GM23338 (cell line): ENCODE results near the gene CIT. TPM values are rescaled to one million over a fixed set of nuclear protein-coding genes. Genes with fewer than 3 reads are reported as not detected.
A peak's percentile ranks its signal among the peaks of the same experiment; 100 is the strongest.

ENCODE experiments used
- ATAC-seq: fragments of 200-7000 bp; cut with Tn5 transposase; 3 replicates; pipeline ENCODE4 v1.9.1; 2020
- DNase-seq: peaks from one replicate; pipeline ENCODE4 v3.0.0-alpha.2; 2015; ENCODE audit warnings: low spot score
- H2AFZ ChIP-seq: fragments of 200-600 bp; sonication (generic); 2 replicates; pipeline ENCODE4 v1.8.0; 2016; ENCODE audit warnings: antibody characterized with exemption, mild to moderate bottlenecking, moderate library complexity
- H3F3A ChIP-seq: fragments of 200-600 bp; sonication (generic); replicated peaks from 2 replicates; pipeline ENCODE4 v1.8.0; 2017; ENCODE audit warnings: antibody characterized with exemption, mixed run types, low read depth
- H3K27ac ChIP-seq: fragments of 200-600 bp; sonication (generic); 2 replicates; pipeline ENCODE4 v1.6.1; 2016; ENCODE audit warnings: low read depth
- H3K27me3 ChIP-seq: fragments of 200-600 bp; sonication (generic); 2 replicates; pipeline ENCODE4 v1.8.0; 2016; ENCODE audit warnings: mild to moderate bottlenecking, mixed run types, moderate library complexity; ENCODE audit not compliant: insufficient read depth
- H3K36me3 ChIP-seq: fragments of 200-600 bp; sonication (generic); 2 replicates; pipeline ENCODE4 v1.8.0; 2016; ENCODE audit warnings: mild to moderate bottlenecking; ENCODE audit not compliant: insufficient read depth
- H3K4me1 ChIP-seq: fragments of 200-600 bp; sonication (generic); 2 replicates; pipeline ENCODE4 v1.8.0; 2016; ENCODE audit warnings: mild to moderate bottlenecking, moderate library complexity; ENCODE audit not compliant: insufficient read depth
- H3K4me2 ChIP-seq: fragments of 200-600 bp; sonication (generic); 2 replicates; pipeline ENCODE4 v1.7.1; 2017; ENCODE audit warnings: mixed run types
- H3K4me3 ChIP-seq: fragments of 200-600 bp; sonication (generic); 2 replicates; pipeline ENCODE4 v1.6.1; 2016; ENCODE audit warnings: mixed run types
- H3K79me2 ChIP-seq: fragments of 200-600 bp; sonication (generic); replicated peaks from 2 replicates; pipeline ENCODE4 v1.8.0; 2017; ENCODE audit warnings: mild to moderate bottlenecking; ENCODE audit not compliant: insufficient read depth
- H3K9me2 ChIP-seq: fragments of 200-600 bp; sonication (generic); 2 replicates; pipeline ENCODE4 v1.8.0; 2017; ENCODE audit not compliant: insufficient read depth
- H4K20me1 ChIP-seq: fragments of 200-600 bp; sonication (generic); replicated peaks from 2 replicates; pipeline ENCODE4 v1.8.0; 2017; ENCODE audit warnings: mild to moderate bottlenecking; ENCODE audit not compliant: insufficient read depth
- H3K27ac Mint-ChIP-seq: 2 replicates; pipeline ENCODE4 v1.8.0; 2020; ENCODE audit warnings: inconsistent platforms, mild to moderate bottlenecking, moderate library complexity, mixed read lengths
- H3K27me3 Mint-ChIP-seq: 3 replicates; pipeline ENCODE4 v1.8.0; 2022; ENCODE audit warnings: low read depth, mild to moderate bottlenecking, moderate library complexity, mixed read lengths, inconsistent platforms; ENCODE audit not compliant: insufficient read depth, poor library complexity
- H3K36me3 Mint-ChIP-seq: 3 replicates; pipeline ENCODE4 v1.8.0; 2021; ENCODE audit warnings: low read depth, mild to moderate bottlenecking, inconsistent platforms, moderate library complexity, mixed read lengths
- H3K4me1 Mint-ChIP-seq: 3 replicates; pipeline ENCODE4 v1.8.0; 2020; ENCODE audit warnings: mild to moderate bottlenecking, inconsistent platforms, mixed read lengths
- H3K4me3 Mint-ChIP-seq: 3 replicates; pipeline ENCODE4 v1.8.0; 2021; ENCODE audit warnings: moderate library complexity, mild to moderate bottlenecking, inconsistent platforms, mixed read lengths
- H3K9me3 Mint-ChIP-seq: 3 replicates; pipeline ENCODE4 v1.8.0; 2020; ENCODE audit warnings: moderate library complexity, mild to moderate bottlenecking, inconsistent platforms, mixed read lengths
- EZH2 ChIP-seq: fragments of 200-600 bp; sonication (generic); IDR thresholded peaks from one replicate; pipeline ENCODE4 v1.8.0; 2017; ENCODE audit warnings: antibody characterized with exemption, mild to moderate bottlenecking, low read depth; ENCODE audit not compliant: unreplicated experiment
- JUNB ChIP-seq: IDR thresholded peaks from one replicate; pipeline ENCODE4 v1.6.1; 2016; ENCODE audit warnings: antibody characterized with exemption; ENCODE audit not compliant: unreplicated experiment
- NANOG ChIP-seq: IDR thresholded peaks from 2 replicates; pipeline ENCODE4 v1.6.1; 2016; ENCODE audit warnings: antibody characterized with exemption, borderline replicate concordance
- ZNF114 ChIP-seq: fragments of 250-450 bp; sonication (Bioruptor Pico); IDR thresholded peaks from 2 replicates; pipeline ENCODE4 v1.5.0; 2020; ENCODE audit warnings: mild to moderate bottlenecking, moderate library complexity
- ZNF331 ChIP-seq: fragments of 250-450 bp; sonication (Bioruptor Pico); IDR thresholded peaks from 2 replicates; pipeline ENCODE4 v1.5.0; 2020; ENCODE audit warnings: low read depth, mild to moderate bottlenecking, moderate library complexity
- polyA plus RNA-seq: library from polyadenylated mRNA; unstranded; fragments of >200 nt; fragmentation: Nextera tagmentation; extraction: Ambion mirVana; gene quantifications from 2 replicates; pipeline ENCODE4 v1.2.1, GENCODE V29; 2016
- total RNA-seq: library from RNA; depleted of rRNA; stranded (reverse); fragments of >200 nt; shearing (Covaris generic); gene quantifications from 2 replicates; pipeline ENCODE4 v1.2.3, GENCODE V29; 2014
- TF ChIP-seq, protein P1 (sequence below), 2 experiments: fragments of 200-600 bp in 1 of 2; sonication (generic) in 1 of 2; conservative IDR thresholded peaks; 2 replicates each; pipeline versions ENCODE4 v1.5.1 to v1.6.1; 2016 to 2017; ENCODE audit warnings: antibody characterized with exemption in 2 of 2, low read depth in 2 of 2, mild to moderate bottlenecking in 2 of 2, moderate library complexity in 1 of 2
- TF ChIP-seq, protein P2 (sequence below): fragments of 250-450 bp; sonication (Bioruptor Pico); IDR thresholded peaks from 2 replicates; pipeline ENCODE4 v1.5.0; 2020; ENCODE audit warnings: mild to moderate bottlenecking, moderate library complexity
- TF ChIP-seq, protein P3 (sequence below): IDR thresholded peaks from 2 replicates; pipeline ENCODE4 v1.6.1; 2016; ENCODE audit warnings: antibody characterized with exemption
- TF ChIP-seq, protein P4 (sequence below): IDR thresholded peaks from one replicate; pipeline ENCODE4 v1.6.1; 2018; ENCODE audit warnings: antibody characterized with exemption; ENCODE audit not compliant: unreplicated experiment

Gene CIT
- total and polyA plus RNA-seq, 2 experiments from 2014 or later = 9.7 to 47.8 TPM

DNA sequence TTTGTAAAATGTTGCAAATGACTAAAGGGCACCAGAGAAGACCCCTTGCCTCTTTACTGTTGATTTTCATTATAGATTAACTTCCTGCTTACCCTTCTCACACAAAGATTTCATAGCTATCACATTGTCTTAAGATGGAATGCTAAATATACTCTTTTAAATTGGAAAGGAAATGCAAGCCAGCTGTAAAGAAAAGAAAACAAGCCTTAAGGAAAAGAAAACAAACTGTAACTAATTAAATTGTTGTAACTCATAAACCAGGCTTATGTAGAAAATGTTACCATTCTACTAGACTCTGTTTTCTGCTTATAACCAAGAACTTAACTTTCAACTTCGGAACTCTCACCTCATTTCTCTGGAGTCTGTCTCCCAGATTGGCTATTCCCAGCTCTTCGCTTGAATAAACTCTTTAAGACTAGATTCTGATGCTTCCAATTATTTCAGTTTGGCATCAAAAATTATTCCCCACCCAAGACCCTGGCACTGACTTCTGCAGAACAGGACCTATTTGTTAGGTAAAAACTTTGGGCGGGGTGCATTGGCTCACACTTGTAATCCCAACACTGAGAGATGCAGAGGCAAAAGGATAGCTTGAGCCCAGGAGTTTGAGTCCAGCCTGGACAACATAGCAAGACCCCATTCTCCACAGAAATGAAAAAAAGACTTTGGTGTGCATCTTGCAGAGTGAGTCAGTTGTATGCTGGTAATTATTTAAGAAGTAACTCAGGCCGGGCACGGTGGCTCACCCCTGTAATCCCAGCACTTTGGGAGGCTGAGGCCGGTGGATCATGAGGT, 36.6 kb upstream of the CIT start:
- Histone ChIP-seq H3K4me1 (no peaks in the 10 kb centered on the region), H2AFZ (peak overlapping the region; percentile 82), H3K27me3 (no peaks in the 10 kb centered on the region), H3K27ac (no peak overlapping the region), H3K79me2 (no peaks in the 10 kb centered on the region), H4K20me1 (no peaks in the 10 kb centered on the region), H3K36me3 (no peaks in the 10 kb centered on the region), H3K9me2 (no peaks in the 10 kb centered on the region), H3F3A (no peaks in the 10 kb centered on the region), H3K4me3 (no peak overlapping the region), H3K4me2 (no peak overlapping the region)
- DNase-seq (no peak), ATAC-seq (no peak)
- Mint-ChIP-seq H3K27ac (no peak overlapping the region), H3K9me3 (peaks cover 7% of the 10 kb centered on the region; the same call in 2 of the 3 replicates), H3K4me1 (0 out of 3 replicates have a peak, but pooled peaks cover 3% of the 10 kb centered on the region), H3K4me3 (no peak overlapping the region), H3K36me3 (no peaks in the 10 kb centered on the region), H3K27me3 (peaks cover 3% of the 10 kb centered on the region)
- TF ChIP-seq, protein P1, sequence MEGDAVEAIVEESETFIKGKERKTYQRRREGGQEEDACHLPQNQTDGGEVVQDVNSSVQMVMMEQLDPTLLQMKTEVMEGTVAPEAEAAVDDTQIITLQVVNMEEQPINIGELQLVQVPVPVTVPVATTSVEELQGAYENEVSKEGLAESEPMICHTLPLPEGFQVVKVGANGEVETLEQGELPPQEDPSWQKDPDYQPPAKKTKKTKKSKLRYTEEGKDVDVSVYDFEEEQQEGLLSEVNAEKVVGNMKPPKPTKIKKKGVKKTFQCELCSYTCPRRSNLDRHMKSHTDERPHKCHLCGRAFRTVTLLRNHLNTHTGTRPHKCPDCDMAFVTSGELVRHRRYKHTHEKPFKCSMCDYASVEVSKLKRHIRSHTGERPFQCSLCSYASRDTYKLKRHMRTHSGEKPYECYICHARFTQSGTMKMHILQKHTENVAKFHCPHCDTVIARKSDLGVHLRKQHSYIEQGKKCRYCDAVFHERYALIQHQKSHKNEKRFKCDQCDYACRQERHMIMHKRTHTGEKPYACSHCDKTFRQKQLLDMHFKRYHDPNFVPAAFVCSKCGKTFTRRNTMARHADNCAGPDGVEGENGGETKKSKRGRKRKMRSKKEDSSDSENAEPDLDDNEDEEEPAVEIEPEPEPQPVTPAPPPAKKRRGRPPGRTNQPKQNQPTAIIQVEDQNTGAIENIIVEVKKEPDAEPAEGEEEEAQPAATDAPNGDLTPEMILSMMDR (conservative IDR thresholded peaks at IDR 0.05; ENCODE audit: low read depth in 2 of 2) = no peak
- TF ChIP-seq EZH2 (no peak), ZNF114 (CRISPR knock-in tag) (no peak), ZNF331 (no peak), JUNB (no peak), NANOG (no peak)
- TF ChIP-seq, protein P2, sequence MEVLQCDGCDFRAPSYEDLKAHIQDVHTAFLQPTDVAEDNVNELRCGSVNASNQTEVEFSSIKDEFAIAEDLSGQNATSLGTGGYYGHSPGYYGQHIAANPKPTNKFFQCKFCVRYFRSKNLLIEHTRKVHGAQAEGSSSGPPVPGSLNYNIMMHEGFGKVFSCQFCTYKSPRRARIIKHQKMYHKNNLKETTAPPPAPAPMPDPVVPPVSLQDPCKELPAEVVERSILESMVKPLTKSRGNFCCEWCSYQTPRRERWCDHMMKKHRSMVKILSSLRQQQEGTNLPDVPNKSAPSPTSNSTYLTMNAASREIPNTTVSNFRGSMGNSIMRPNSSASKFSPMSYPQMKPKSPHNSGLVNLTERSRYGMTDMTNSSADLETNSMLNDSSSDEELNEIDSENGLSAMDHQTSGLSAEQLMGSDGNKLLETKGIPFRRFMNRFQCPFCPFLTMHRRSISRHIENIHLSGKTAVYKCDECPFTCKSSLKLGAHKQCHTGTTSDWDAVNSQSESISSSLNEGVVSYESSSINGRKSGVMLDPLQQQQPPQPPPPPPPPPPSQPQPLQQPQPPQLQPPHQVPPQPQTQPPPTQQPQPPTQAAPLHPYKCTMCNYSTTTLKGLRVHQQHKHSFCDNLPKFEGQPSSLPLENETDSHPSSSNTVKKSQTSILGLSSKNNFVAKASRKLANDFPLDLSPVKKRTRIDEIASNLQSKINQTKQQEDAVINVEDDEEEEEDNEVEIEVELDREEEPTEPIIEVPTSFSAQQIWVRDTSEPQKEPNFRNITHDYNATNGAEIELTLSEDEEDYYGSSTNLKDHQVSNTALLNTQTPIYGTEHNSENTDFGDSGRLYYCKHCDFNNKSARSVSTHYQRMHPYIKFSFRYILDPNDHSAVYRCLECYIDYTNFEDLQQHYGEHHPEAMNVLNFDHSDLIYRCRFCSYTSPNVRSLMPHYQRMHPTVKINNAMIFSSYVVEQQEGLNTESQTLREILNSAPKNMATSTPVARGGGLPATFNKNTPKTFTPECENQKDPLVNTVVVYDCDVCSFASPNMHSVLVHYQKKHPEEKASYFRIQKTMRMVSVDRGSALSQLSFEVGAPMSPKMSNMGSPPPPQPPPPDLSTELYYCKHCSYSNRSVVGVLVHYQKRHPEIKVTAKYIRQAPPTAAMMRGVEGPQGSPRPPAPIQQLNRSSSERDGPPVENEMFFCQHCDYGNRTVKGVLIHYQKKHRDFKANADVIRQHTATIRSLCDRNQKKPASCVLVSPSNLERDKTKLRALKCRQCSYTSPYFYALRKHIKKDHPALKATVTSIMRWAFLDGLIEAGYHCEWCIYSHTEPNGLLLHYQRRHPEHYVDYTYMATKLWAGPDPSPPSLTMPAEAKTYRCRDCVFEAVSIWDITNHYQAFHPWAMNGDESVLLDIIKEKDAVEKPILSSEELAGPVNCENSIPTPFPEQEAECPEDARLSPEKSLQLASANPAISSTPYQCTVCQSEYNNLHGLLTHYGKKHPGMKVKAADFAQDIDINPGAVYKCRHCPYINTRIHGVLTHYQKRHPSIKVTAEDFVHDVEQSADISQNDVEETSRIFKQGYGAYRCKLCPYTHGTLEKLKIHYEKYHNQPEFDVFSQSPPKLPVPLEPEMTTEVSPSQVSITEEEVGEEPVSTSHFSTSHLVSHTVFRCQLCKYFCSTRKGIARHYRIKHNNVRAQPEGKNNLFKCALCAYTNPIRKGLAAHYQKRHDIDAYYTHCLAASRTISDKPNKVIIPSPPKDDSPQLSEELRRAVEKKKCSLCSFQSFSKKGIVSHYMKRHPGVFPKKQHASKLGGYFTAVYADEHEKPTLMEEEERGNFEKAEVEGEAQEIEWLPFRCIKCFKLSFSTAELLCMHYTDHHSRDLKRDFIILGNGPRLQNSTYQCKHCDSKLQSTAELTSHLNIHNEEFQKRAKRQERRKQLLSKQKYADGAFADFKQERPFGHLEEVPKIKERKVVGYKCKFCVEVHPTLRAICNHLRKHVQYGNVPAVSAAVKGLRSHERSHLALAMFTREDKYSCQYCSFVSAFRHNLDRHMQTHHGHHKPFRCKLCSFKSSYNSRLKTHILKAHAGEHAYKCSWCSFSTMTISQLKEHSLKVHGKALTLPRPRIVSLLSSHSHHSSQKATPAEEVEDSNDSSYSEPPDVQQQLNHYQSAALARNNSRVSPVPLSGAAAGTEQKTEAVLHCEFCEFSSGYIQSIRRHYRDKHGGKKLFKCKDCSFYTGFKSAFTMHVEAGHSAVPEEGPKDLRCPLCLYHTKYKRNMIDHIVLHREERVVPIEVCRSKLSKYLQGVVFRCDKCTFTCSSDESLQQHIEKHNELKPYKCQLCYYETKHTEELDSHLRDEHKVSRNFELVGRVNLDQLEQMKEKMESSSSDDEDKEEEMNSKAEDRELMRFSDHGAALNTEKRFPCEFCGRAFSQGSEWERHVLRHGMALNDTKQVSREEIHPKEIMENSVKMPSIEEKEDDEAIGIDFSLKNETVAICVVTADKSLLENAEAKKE (CRISPR knock-in tag) = no peak
- TF ChIP-seq, protein P3, sequence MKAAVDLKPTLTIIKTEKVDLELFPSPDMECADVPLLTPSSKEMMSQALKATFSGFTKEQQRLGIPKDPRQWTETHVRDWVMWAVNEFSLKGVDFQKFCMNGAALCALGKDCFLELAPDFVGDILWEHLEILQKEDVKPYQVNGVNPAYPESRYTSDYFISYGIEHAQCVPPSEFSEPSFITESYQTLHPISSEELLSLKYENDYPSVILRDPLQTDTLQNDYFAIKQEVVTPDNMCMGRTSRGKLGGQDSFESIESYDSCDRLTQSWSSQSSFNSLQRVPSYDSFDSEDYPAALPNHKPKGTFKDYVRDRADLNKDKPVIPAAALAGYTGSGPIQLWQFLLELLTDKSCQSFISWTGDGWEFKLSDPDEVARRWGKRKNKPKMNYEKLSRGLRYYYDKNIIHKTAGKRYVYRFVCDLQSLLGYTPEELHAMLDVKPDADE = no peak
- TF ChIP-seq, protein P4, sequence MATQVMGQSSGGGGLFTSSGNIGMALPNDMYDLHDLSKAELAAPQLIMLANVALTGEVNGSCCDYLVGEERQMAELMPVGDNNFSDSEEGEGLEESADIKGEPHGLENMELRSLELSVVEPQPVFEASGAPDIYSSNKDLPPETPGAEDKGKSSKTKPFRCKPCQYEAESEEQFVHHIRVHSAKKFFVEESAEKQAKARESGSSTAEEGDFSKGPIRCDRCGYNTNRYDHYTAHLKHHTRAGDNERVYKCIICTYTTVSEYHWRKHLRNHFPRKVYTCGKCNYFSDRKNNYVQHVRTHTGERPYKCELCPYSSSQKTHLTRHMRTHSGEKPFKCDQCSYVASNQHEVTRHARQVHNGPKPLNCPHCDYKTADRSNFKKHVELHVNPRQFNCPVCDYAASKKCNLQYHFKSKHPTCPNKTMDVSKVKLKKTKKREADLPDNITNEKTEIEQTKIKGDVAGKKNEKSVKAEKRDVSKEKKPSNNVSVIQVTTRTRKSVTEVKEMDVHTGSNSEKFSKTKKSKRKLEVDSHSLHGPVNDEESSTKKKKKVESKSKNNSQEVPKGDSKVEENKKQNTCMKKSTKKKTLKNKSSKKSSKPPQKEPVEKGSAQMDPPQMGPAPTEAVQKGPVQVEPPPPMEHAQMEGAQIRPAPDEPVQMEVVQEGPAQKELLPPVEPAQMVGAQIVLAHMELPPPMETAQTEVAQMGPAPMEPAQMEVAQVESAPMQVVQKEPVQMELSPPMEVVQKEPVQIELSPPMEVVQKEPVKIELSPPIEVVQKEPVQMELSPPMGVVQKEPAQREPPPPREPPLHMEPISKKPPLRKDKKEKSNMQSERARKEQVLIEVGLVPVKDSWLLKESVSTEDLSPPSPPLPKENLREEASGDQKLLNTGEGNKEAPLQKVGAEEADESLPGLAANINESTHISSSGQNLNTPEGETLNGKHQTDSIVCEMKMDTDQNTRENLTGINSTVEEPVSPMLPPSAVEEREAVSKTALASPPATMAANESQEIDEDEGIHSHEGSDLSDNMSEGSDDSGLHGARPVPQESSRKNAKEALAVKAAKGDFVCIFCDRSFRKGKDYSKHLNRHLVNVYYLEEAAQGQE = no peak
